Hepatocyte (in vitro differentiated cells): ENCODE data around the gene ZNF300. TPM values are rescaled to one million over a fixed set of nuclear protein-coding genes. Genes with fewer than 3 reads are reported as not detected.

Source experiments
- DNase-seq: peaks from one replicate; pipeline ENCODE4 v3.0.0-alpha.2; 2016; ENCODE audit warnings: low spot score
- H2AFZ ChIP-seq: fragments of 200-600 bp; sonication (generic); 2 replicates; pipeline ENCODE4 v1.6.0; 2016; ENCODE audit warnings: antibody characterized with exemption, mild to moderate bottlenecking
- H3K27ac ChIP-seq: fragments of 200-600 bp; sonication (generic); 2 replicates; pipeline ENCODE4 v1.5.1; 2016; ENCODE audit warnings: mild to moderate bottlenecking
- H3K27me3 ChIP-seq: fragments of 200-600 bp; sonication (generic); 2 replicates; pipeline ENCODE4 v1.6.1; 2016
- H3K36me3 ChIP-seq: fragments of 200-600 bp; sonication (generic); replicated peaks from 2 replicates; pipeline ENCODE4 v1.5.1; 2016; ENCODE audit warnings: low read depth; ENCODE audit not compliant: insufficient read depth
- H3K4me1 ChIP-seq: fragments of 200-600 bp; sonication (generic); 2 replicates; pipeline ENCODE4 v1.5.1; 2016; ENCODE audit warnings: mild to moderate bottlenecking, moderate library complexity; ENCODE audit not compliant: insufficient read depth
- H3K4me2 ChIP-seq: fragments of 200-600 bp; sonication (generic); 2 replicates; pipeline ENCODE4 v1.6.0; 2016
- H3K4me3 ChIP-seq: fragments of 200-600 bp; sonication (generic); 2 replicates; pipeline ENCODE4 v1.5.1; 2016; ENCODE audit warnings: mild to moderate bottlenecking
- H3K79me2 ChIP-seq: fragments of 200-600 bp; sonication (generic); 2 replicates; pipeline ENCODE4 v1.6.0; 2017; ENCODE audit warnings: mild to moderate bottlenecking
- H3K9me2 ChIP-seq: fragments of 200-600 bp; sonication (generic); replicated peaks from 2 replicates; pipeline ENCODE4 v1.6.0; 2017; ENCODE audit warnings: mild to moderate bottlenecking; ENCODE audit not compliant: insufficient read depth
- H3K9me3 ChIP-seq: fragments of 200-600 bp; sonication (generic); 2 replicates; pipeline ENCODE4 v1.5.1; 2016; ENCODE audit warnings: low read depth, mild to moderate bottlenecking
- H4K20me1 ChIP-seq: fragments of 200-600 bp; sonication (generic); 2 replicates; pipeline ENCODE4 v1.6.0; 2016; ENCODE audit warnings: mild to moderate bottlenecking; ENCODE audit not compliant: insufficient read depth, poor library complexity, severe bottlenecking
- EZH2 ChIP-seq: fragments of 200-600 bp; sonication (generic); IDR thresholded peaks from 2 replicates; pipeline ENCODE4 v1.6.1; 2016; ENCODE audit warnings: antibody characterized with exemption, mild to moderate bottlenecking, borderline replicate concordance
- EZH2phosphoT487 ChIP-seq: fragments of 200-600 bp; sonication (generic); IDR thresholded peaks from one replicate; pipeline ENCODE4 v1.6.1; 2018; ENCODE audit warnings: antibody characterized with exemption, mild to moderate bottlenecking, low read depth, moderate library complexity; ENCODE audit not compliant: unreplicated experiment, severe bottlenecking
- WGBS: methylation state at CpG from one replicate; pipeline ENCODE4 v1.1.6; 2016; ENCODE audit warnings: low lambda C conversion rate; ENCODE audit errors: missing lambda C conversion rate; 5-methylcytosine and 5-hydroxymethylcytosine counted together
- polyA plus RNA-seq: library from polyadenylated mRNA; unstranded; fragments of >200 nt; fragmentation: Nextera tagmentation; extraction: Ambion mirVana; gene quantifications from 2 replicates; pipeline ENCODE4 v1.2.1, GENCODE V29; 2016
- total RNA-seq: library from RNA; depleted of rRNA; stranded (reverse); fragments of >200 nt; gene quantifications from 2 replicates; pipeline ENCODE4 v1.2.3, GENCODE V29; 2014
- TF ChIP-seq, protein P1 (sequence below): fragments of 200-600 bp; sonication (generic); IDR thresholded peaks from 2 replicates; pipeline ENCODE4 v1.5.1; 2016; ENCODE audit warnings: antibody characterized with exemption, mild to moderate bottlenecking; ENCODE audit not compliant: poor library complexity

ZNF300 gene
- total and polyA plus RNA-seq, 2 experiments from 2014 or later, result 2.7 to 10.0 TPM

DNA sequence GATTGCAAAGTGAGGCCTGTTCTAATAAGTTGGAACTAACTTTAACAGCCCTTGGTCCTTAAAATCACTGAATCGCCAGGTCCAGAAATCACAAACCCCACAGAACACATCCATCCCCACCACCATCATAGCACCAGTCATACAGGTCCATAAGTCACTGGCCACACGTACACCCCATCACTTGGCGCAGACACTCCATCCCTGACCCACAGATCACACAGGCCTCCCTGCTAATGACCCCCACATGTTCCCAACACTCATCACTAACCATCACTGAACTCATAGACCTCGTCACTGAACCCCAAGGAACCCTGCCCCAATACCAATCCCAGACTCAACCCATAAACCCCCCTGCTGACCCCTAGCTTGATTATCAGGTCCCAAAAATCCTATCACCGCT, 41.2 kb upstream of the ZNF300 start:
- Histone ChIP-seq H2AFZ (no peak overlapping the region), H3K4me1 (no peaks in the 10 kb centered on the region), H3K9me2 (no peaks in the 10 kb centered on the region), H3K4me3 (no peak overlapping the region), H3K9me3 (peaks cover 15% of the 10 kb centered on the region), H3K4me2 (no peak overlapping the region), H3K79me2 (no peaks in the 10 kb centered on the region), H3K36me3 (no peaks in the 10 kb centered on the region), H4K20me1 (no peaks in the 10 kb centered on the region), H3K27me3 (no peaks in the 10 kb centered on the region), H3K27ac (no peak overlapping the region)
- no peak for DNase-seq
- no peak for TF ChIP-seq EZH2
- TF ChIP-seq, protein P1, sequence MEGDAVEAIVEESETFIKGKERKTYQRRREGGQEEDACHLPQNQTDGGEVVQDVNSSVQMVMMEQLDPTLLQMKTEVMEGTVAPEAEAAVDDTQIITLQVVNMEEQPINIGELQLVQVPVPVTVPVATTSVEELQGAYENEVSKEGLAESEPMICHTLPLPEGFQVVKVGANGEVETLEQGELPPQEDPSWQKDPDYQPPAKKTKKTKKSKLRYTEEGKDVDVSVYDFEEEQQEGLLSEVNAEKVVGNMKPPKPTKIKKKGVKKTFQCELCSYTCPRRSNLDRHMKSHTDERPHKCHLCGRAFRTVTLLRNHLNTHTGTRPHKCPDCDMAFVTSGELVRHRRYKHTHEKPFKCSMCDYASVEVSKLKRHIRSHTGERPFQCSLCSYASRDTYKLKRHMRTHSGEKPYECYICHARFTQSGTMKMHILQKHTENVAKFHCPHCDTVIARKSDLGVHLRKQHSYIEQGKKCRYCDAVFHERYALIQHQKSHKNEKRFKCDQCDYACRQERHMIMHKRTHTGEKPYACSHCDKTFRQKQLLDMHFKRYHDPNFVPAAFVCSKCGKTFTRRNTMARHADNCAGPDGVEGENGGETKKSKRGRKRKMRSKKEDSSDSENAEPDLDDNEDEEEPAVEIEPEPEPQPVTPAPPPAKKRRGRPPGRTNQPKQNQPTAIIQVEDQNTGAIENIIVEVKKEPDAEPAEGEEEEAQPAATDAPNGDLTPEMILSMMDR, result no peak
- no peak for TF ChIP-seq EZH2phosphoT487
- 79% methylated on average over 5 of the region's 5 CpGs for WGBS

DNA sequence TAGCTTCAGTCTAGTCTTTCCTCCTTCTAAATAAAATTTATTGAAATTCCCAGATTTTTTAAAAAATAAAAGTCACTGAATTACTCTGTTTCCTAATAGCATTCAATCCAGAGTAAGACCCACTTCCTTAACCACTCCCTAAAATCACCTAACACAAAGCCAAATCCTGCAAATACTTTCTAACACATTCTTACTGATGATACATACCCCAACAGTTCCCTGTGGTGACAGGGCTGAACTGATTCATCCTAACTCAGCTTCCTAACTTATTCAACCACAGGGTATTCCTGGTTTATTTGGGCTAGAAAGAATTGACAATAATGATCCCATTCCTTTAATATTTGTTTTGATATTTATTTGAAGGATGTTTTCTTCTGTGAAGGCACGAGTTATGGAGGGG, 40.7 kb upstream of the ZNF300 start:
- H3K9me2 ChIP-seq, result no peaks in the 10 kb centered on the region
- H3K4me3 ChIP-seq, result no peak overlapping the region
- peaks cover 12% of the 10 kb centered on the region for H3K9me3 ChIP-seq
- H4K20me1 ChIP-seq, result no peaks in the 10 kb centered on the region
- no peak overlapping the region for H2AFZ ChIP-seq
- 64% methylated on average over 1 of the region's 1 CpG for WGBS
- no peaks in the 10 kb centered on the region for H3K4me1 ChIP-seq
- H3K27ac ChIP-seq, result no peak overlapping the region
- no peak for DNase-seq
- no peaks in the 10 kb centered on the region for H3K36me3 ChIP-seq
- H3K27me3 ChIP-seq, result no peaks in the 10 kb centered on the region
- H3K79me2 ChIP-seq, result no peaks in the 10 kb centered on the region
- no peak for TF ChIP-seq EZH2phosphoT487
- TF ChIP-seq, protein P1, result no peak
- TF ChIP-seq EZH2, result no peak
- H3K4me2 ChIP-seq, result no peak overlapping the region

DNA sequence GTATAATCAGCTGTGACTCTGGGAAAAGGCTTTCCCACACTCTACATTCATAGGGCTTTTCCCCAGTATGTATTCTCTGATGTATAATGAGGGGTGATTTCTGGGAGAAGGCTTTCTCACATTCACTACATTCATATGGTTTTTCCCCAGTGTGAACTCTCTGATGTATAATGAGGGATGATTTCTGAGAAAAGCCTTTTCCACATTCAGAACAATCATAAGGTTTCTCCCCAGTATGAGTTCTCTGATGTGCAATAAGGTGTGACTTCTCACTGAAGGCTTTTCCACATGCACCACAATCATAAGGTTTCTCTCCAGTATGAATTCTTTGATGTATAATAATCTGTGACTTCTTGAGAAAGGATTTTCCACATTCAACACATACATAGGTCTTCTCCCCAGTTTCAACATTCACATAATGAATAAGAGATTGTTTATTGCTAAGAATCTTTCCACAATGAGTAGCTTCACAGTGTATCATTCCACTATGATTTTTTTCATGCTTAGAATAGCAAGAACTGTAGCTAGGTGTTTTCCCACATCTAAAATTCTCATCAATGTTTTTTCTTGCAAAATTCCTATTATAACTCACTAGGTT, 26.7 kb upstream of the ZNF300 start:
- Histone ChIP-seq H3K79me2 (no peaks in the 10 kb centered on the region), H3K36me3 (no peaks in the 10 kb centered on the region), H3K4me3 (no peak overlapping the region), H3K4me1 (no peaks in the 10 kb centered on the region), H2AFZ (no peak overlapping the region), H3K9me2 (no peaks in the 10 kb centered on the region), H4K20me1 (no peaks in the 10 kb centered on the region), H3K27ac (no peak overlapping the region), H3K4me2 (no peak overlapping the region), H3K9me3 (peaks cover 20% of the 10 kb centered on the region), H3K27me3 (no peaks in the 10 kb centered on the region)
- no peak for TF ChIP-seq EZH2phosphoT487
- TF ChIP-seq EZH2, result no peak
- TF ChIP-seq, protein P1, result no peak
- no peak for DNase-seq

DNA sequence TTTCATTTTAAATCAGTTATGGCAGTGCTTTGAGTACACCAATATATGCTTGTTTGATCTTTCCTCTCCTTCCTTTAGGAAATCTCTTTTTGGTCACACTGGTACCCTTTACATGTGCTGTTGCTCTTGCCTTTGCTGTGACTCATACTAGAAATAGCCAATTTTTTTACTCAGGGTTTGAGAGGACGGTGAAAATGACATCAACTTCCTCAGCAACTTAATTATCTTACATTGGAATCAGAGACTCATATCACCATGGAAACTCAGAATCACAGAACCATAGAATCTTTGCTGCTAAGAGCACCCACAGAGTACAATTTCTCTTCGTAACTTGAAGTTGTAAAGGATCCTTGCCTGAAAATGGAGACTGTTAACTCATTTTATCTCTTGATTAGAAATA, 13.8 kb upstream of the ZNF300 start:
- H4K20me1 ChIP-seq, result no peaks in the 10 kb centered on the region
- H3K4me2 ChIP-seq, result no peak overlapping the region
- no peaks in the 10 kb centered on the region for H3K79me2 ChIP-seq
- no peak for DNase-seq
- peaks cover 10% of the 10 kb centered on the region for H3K9me3 ChIP-seq
- H3K4me3 ChIP-seq, result no peak overlapping the region
- TF ChIP-seq, protein P1, result no peak
- TF ChIP-seq EZH2 (no peak), EZH2phosphoT487 (no peak)
- no peak overlapping the region for H2AFZ ChIP-seq
- no peaks in the 10 kb centered on the region for H3K4me1 ChIP-seq
- no peaks in the 10 kb centered on the region for H3K36me3 ChIP-seq
- H3K27me3 ChIP-seq, result no peaks in the 10 kb centered on the region
- 55% methylated on average over 2 of the region's 2 CpGs for WGBS
- H3K27ac ChIP-seq, result no peak overlapping the region
- no peaks in the 10 kb centered on the region for H3K9me2 ChIP-seq
